DMS 273 (cell line): ENCODE data around the gene SLC4A11.

Experiments
- DNase-seq: peaks from one replicate; lab custom pipeline; 2025; ENCODE audit not compliant: unreplicated experiment; lab: John Stamatoyannopoulos, UW

Gene SLC4A11

DNA sequence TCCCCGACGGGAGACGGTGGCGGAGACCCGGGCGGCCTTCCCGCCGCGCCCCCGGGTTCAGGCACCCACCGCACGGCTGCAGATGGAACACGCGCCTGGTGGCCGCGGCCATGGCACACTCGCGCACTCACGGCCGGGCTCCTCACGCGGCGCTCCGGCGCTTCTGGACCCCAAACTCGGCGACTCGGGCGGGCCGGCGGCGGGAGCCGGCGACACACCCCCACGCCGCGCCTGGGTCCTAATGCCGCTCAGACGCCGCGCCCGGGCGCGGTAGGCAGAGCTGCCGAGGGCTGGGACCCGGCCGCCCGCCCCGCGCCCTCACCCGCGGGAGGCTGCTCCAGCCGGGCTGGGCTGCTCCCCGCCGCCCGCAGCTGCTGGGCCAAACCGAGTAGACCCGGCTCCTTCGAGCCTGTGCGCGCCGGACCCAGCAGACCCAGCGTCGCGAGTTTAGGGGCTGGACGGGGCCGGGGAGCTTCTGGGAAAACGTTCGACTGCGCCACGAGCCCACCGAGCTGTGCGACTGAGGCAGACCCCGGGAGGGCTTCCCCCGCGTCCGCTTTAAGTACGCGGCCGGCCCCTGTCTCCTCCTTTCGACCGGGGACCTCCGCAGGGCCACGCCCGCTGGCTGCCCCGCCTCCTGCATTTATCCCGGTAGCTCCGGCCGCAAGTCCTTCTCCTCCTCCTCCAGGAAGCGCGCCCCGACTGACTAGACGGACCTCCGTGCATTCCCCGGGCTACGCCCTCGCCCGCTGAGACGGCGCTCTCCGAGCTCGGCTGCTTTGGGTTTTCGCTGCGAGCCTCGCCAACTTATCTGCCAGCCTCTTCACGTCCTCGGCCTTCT lies at the start of gene SLC4A11:
TSS of gene SLC4A11 (minus strand) at position 165 of the 841 bp plus-strand sequence. CDS start at position 112, 53 bp downstream.
- DNase-seq = peak; percentile 74

- DNase-seq = no peak
Measured at GRCh38 chr20:3283222-3283820, 44.3 kb upstream of the SLC4A11 start.

DNA sequence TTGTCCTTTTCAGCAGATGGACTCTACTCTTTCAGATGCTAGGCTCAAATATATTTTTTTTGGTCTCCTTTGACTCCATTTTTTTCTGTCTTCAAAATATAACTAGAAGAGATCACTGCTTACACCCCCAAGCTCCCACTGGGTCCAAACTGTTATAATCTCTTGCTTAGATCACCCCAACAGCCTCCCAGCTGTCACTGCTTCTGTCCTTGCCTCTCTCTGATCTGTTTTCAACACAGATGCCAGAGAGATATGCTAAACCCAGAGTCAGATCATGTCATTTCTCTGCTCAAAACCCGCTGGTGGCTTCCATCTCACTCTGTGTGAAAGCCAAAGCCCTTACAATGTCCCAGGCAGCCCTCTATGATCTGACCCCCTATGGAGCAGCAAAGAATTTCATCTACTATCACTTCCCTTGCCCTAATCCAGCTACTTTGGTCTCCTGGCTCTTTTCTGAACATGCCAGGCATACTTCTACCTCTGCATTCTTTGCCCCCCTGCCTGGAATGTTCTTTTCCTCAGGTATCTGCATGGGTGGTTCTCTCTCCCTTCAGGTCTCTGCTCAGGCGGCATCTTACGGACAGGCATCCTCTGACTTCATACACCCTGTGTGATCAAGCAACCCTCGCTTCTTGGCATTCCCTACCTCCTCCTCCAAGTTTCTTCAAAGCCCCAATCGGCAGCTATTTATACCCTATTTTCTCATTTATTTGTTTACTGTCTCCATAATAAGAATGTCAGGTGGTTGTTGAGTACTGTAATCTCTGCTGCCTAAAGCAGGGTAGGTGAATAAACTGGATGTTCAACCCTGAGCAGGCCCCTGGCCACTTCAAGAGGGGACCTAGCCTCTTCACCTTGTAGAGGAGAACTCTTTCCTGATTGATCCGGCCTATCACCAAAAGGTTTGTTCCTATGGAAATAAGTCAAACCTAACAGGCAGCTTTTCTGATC lies 43.6 kb upstream of the SLC4A11 start:
- peak; percentile 17 for DNase-seq

DNA sequence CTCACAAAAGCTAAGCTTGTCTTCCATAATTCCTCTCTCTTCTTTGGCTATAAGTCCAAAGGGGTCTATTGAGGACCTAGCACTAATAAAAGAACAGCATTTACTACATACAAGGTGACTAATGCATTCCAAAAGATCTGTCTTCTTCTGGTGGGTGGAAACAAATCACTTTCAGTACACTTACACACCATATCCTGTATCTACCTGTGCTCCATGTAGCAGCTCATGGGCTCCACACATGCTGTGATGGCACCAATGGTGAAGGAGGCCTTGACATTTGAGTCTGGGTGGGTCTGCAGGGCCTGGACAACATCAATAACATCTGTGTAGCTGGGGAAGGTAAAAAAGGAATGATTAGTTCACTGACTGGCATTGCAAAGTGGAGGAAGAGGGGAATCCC lies 42.4 kb upstream of the SLC4A11 start:
- no peak for DNase-seq

DNA sequence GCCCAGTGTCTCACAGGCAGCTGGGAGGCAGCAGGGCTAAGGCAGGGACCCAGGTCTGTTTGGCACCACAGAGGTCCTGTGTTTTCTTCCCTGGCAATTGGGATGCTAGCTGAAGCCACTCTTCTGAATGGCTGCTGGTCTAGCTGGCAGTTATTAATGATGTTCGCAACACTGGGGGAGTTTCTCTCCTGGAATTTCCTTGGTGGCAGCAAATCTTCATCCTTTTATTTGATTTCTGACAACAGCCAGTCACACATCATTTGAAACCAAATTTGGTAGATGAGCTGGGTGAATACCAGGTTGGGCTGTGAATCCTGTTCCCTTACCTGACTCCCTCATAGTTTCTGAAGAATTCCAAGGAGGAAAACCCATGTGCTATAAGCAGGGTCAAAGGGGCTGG lies 40.8 kb upstream of the SLC4A11 start:
- no peak for DNase-seq

GRCh38 chr20:3277686-3278465 lies 38.9 kb upstream of the SLC4A11 start:
- DNase-seq = no peak

DNA sequence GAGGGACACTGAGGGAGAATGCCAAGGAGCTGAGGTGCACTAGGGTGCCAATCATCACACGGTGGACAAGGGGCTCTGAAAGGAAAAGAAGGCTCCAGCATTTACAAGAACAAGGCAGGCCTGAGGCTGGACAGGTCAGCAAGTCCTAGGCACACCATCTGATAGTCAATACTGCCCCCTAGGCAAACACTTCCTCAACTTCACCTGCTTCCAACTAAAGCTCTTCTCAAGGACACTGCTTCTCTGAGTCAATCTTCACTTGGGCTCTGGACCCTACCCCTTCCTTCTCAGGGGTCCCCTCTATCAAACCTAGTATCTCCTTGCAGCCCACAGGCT lies 37.7 kb upstream of the SLC4A11 start:
- no peak for DNase-seq

- peak; percentile 63 for DNase-seq
Measured at GRCh38 chr20:3275966-3276679, 37.1 kb upstream of the SLC4A11 start.

GRCh38 chr20:3275064-3275935 lies 36.3 kb upstream of the SLC4A11 start:
- no peak for DNase-seq

DNA sequence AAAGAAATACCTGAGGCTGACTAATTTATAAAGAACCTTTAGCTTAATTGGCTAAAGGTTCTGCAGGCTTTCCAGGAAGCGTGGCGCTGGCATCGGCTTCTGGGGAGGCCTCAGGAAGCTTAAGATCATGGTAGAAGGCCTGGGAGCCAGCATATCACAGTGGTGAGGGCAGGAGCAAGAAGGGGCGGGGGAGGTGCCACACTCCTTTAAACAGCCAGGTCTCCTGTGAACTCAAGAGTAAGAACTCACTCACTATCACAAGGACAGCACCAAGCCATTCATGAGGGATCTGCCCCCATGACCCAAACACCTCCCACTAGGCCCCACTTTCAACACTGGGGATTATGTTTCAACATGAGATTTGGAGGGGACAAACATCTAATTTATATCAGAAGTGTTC lies 34.4 kb upstream of the SLC4A11 start:
- no peak for DNase-seq

DNA sequence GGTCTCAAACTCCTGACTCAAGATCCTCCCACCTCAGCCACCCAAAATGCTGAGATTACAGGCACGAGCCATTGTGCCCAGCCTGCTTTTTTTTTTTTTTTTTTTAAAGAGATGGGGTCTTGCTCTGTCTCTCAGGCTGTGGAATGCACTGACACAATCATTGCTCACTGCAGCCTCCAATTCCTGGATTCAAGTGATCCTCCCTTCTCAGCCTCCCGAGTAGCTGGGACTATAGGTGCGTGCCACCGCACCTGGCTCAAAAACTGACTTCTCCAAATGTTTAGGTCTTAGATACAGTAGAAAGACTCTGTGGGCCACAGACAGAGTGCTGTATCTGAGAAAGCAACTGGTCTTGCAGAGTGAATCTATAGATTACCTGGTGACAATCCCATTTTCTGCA lies 31.1 kb upstream of the SLC4A11 start:
- no peak for DNase-seq

DNA sequence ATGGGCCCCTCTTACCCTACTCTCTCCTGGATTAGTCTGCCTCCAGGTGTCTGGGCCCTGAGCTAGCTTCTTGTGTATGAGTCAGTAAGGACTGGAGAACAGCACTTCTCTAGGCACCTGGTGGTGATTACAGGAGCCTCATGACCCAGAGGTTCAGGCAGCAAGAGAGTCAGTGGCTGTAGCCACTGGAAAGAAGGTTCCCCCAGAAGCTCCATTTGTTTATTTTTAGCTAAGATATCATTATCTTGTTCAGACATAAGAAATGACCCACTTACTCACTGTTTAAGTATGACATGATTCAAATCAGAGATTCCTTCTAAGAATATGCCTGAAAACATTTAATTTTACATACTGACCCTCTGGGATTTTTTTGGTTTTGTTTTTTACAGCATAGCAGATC lies 23.6 kb upstream of the SLC4A11 start:
- DNase-seq = no peak

- DNase-seq = no peak
Measured at GRCh38 chr20:3258429-3258828, 19.4 kb upstream of the SLC4A11 start.

- no peak for DNase-seq
Measured at GRCh38 chr20:3255728-3256127, 16.7 kb upstream of the SLC4A11 start.

GRCh38 chr20:3251806-3252205 lies 12.8 kb upstream of the SLC4A11 start:
- DNase-seq = no peak

DNA sequence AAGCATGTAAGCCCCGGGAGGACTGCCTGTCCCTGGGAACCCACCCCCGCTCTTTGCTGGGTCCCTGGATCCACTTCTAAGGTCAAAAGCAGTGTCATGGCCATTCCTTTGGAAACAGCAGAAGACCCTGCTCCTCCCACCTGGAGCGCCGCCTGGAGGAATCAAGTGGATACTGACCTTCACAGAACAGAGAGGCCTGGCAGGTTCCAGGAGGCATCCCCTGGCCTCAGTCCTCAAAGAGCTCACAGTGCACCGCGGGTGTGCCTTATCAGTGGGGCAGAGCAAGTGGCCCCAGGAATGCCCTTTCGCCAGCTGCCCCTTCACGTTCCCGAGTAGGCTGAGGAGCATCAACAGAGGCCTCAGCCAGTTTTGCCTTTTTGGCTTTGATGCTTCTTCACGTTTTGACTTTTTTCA lies 11.1 kb upstream of the SLC4A11 start:
- DNase-seq = peak; percentile 61

GRCh38 chr20:3248993-3249347 lies 10.0 kb upstream of the SLC4A11 start:
- DNase-seq = no peak

DNA sequence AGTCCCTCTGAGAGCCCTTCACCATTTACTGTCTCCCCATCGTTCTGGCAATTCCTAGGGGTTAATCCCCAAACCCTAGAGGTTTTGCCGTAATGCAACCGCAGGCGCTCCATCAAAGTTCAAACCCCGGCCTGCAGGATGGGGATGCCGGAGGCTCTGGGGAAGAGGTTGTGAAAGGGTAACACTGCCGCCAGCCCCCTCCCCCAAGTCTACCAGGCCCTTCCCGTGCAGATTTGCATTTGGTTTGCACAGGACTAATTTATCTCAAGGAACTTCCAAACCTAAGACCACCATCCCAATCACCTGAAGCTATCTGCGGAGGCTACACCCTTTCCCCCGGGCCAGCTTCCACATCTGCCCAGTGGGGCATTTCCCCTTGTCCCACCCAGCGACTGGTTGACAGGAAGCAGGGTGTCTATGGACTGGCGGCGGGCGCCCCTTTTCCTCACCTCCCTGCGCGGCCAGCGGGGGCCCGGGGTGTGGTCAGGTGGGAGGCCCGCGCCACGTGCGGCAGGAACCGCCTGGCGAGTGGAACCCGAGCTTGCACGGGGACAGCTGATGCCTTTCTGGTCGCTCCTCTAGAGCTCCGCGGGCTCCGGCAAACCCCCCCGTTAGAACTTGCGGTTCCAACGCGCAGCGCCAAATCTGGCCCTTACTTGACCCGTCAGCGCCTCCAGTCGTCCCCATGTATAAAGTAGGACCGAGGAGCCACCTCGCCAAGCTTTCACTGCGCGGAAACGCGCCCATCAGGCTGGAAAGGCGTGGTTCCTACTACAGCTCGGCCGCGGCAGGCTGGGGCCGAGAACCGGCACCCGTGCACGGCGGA lies 9.4 kb upstream of the SLC4A11 start:
- DNase-seq = no peak
